Liver (tissue), 9 donors: ENCODE results near the gene DLGAP5. TPM values are rescaled to one million over a fixed set of nuclear protein-coding genes. Genes with fewer than 3 reads are reported as not detected.

Source experiments
- DNase-seq: peaks from one replicate; pipeline ENCODE4 v3.0.0-alpha.2; 2017; ENCODE audit warnings: low spot score
- H3K27ac ChIP-seq, 2 donors: one replicate each; pipeline ENCODE4 v1.7.0; 2013; ENCODE audit warnings: inconsistent platforms in 2 of 2, low read length in 2 of 2, control low read depth in 1 of 2, low read depth in 1 of 2, mild to moderate bottlenecking in 1 of 2
- H3K27me3 ChIP-seq, 4 donors: one replicate each; pipeline versions ENCODE4 v1.6.1 to v1.7.0; 2013; ENCODE audit warnings: low read length in 3 of 4, inconsistent platforms in 1 of 4, mild to moderate bottlenecking in 1 of 4, moderate library complexity in 1 of 4; ENCODE audit not compliant: control insufficient read depth in 4 of 4, insufficient read depth in 4 of 4
- H3K36me3 ChIP-seq, 4 donors: one replicate each; pipeline versions ENCODE4 v1.6.1 to v1.7.0; 2013; ENCODE audit warnings: low read length in 3 of 4, mild to moderate bottlenecking in 3 of 4, low read depth in 1 of 4, moderate library complexity in 1 of 4; ENCODE audit not compliant: control insufficient read depth in 4 of 4, insufficient read depth in 3 of 4
- H3K4me1 ChIP-seq, 4 donors: one replicate each; pipeline versions ENCODE4 v1.6.1 to v1.7.0; 2013; ENCODE audit warnings: low read length in 3 of 4, mild to moderate bottlenecking in 3 of 4, moderate library complexity in 1 of 4; ENCODE audit not compliant: control insufficient read depth in 4 of 4, insufficient read depth in 4 of 4
- H3K4me3 ChIP-seq, 3 donors: one replicate each; pipeline versions ENCODE4 v1.6.1 to v1.7.0; 2013; ENCODE audit warnings: low read length in 3 of 3, control low read depth in 1 of 3, low read depth in 1 of 3, mild to moderate bottlenecking in 1 of 3
- H3K9ac ChIP-seq, 2 donors: one replicate each; pipeline ENCODE4 v1.7.0; 2013; ENCODE audit warnings: low read length in 2 of 2, mild to moderate bottlenecking in 2 of 2, moderate library complexity in 2 of 2, control low read depth in 1 of 2, low read depth in 1 of 2
- H3K9me3 ChIP-seq, 4 donors: one replicate each; pipeline versions ENCODE4 v1.6.1 to v1.7.0; 2013; ENCODE audit warnings: low read length in 3 of 4; ENCODE audit not compliant: control insufficient read depth in 4 of 4
- ATF3 ChIP-seq: IDR thresholded peaks from 2 replicates; pipeline ENCODE4 v1.6.1; 2016; ENCODE audit warnings: antibody characterized with exemption
- CTCF ChIP-seq: fragments of 150-350 bp; IDR thresholded peaks from 2 replicates; pipeline ENCODE4 v1.5.1; 2017; ENCODE audit warnings: improper control_type of control experiment, low read depth, low read length; ENCODE audit not compliant: missing input control
- EGR1 ChIP-seq, 2 donors: IDR thresholded peaks; 2 replicates each; pipeline ENCODE4 v1.6.1; 2016 to 2018; ENCODE audit warnings: antibody characterized with exemption in 2 of 2, low read depth in 2 of 2
- FOXA1 ChIP-seq: IDR thresholded peaks from 2 replicates; pipeline ENCODE4 v1.6.1; 2016; ENCODE audit warnings: antibody characterized with exemption
- FOXA2 ChIP-seq: IDR thresholded peaks from 2 replicates; pipeline ENCODE4 v1.6.1; 2016; ENCODE audit warnings: antibody characterized with exemption
- GABPA ChIP-seq, 2 donors: IDR thresholded peaks in 1 of 2; conservative IDR thresholded peaks in 1 of 2; 2 replicates each; pipeline ENCODE4 v1.6.1; 2016; ENCODE audit warnings: antibody characterized with exemption in 2 of 2, mild to moderate bottlenecking in 1 of 2, moderate library complexity in 1 of 2
- HNF4A ChIP-seq, 2 donors: conservative IDR thresholded peaks; 2 replicates each; pipeline ENCODE4 v1.6.1; 2016; ENCODE audit warnings: antibody characterized with exemption in 2 of 2, mild to moderate bottlenecking in 2 of 2
- HNF4G ChIP-seq: IDR thresholded peaks from 2 replicates; pipeline ENCODE4 v1.6.1; 2016; ENCODE audit warnings: antibody characterized with exemption
- JUND ChIP-seq, 2 donors: IDR thresholded peaks; 2 replicates each; pipeline ENCODE4 v1.6.1; 2016; ENCODE audit warnings: antibody characterized with exemption in 2 of 2
- MAX ChIP-seq: IDR thresholded peaks from 2 replicates; pipeline ENCODE4 v1.6.1; 2016; ENCODE audit warnings: antibody characterized with exemption
- NR2F2 ChIP-seq: IDR thresholded peaks from 2 replicates; pipeline ENCODE4 v1.6.1; 2016; ENCODE audit warnings: antibody characterized with exemption
- RAD21 ChIP-seq, 2 donors: IDR thresholded peaks; 2 replicates each; pipeline ENCODE4 v1.6.1; 2016; ENCODE audit warnings: antibody characterized with exemption in 2 of 2, mild to moderate bottlenecking in 2 of 2
- REST ChIP-seq: IDR thresholded peaks from 2 replicates; pipeline ENCODE4 v1.6.1; 2016; ENCODE audit warnings: antibody characterized with exemption, mild to moderate bottlenecking
- RXRA ChIP-seq, 2 donors: IDR thresholded peaks; 2 replicates each; pipeline ENCODE4 v1.6.1; 2017 to 2018; ENCODE audit warnings: antibody characterized with exemption in 2 of 2, mild to moderate bottlenecking in 1 of 2
- SP1 ChIP-seq: IDR thresholded peaks from 2 replicates; pipeline ENCODE4 v1.6.1; 2018; ENCODE audit warnings: antibody characterized with exemption, mild to moderate bottlenecking
- TAF1 ChIP-seq: conservative IDR thresholded peaks from 2 replicates; pipeline ENCODE4 v1.6.1; 2016; ENCODE audit warnings: antibody characterized with exemption, mild to moderate bottlenecking
- YY1 ChIP-seq: IDR thresholded peaks from 2 replicates; pipeline ENCODE4 v1.6.1; 2016; ENCODE audit warnings: antibody characterized with exemption, mild to moderate bottlenecking
- ZBTB33 ChIP-seq: IDR thresholded peaks from 2 replicates; pipeline ENCODE4 v1.6.1; 2016; ENCODE audit warnings: antibody characterized with exemption
- WGBS: extraction: QIAGEN DNeasy Blood & Tissue Kit; methylation state at CpG from one replicate; pipeline ENCODE4 v1.1.7; 2013; 5-methylcytosine and 5-hydroxymethylcytosine counted together
- polyA plus RNA-seq, 2 donors: library from polyadenylated mRNA; stranded (reverse) in 1 of 2; unstranded in 1 of 2; fragments of 200-250 nt in 1 of 2; fragments of >200 nt in 1 of 2; fragmentation: Nextera tagmentation in 1 of 2; extraction: Ambion mirVana in 1 of 2; gene quantifications; one replicate each; pipeline versions ENCODE4 v1.2.1 to v1.2.3, GENCODE V29; 2013 to 2015
- total RNA-seq, 2 donors: library from RNA; depleted of rRNA; stranded (reverse); fragments of >200 nt; gene quantifications; one replicate each; pipeline ENCODE4 v1.2.3, GENCODE V29; 2014
- donor health status: healthy.
- donor health status: healthy.
- donor health status: healthy.
- donor health status: healthy.
- donor health status: healthy.

DLGAP5 gene
- total and polyA plus RNA-seq, 4 donors: under 0.01 to 42.5 (median 0.70) TPM

- H3K27me3 ChIP-seq: peaks cover 0 to 2% (median 0%) of the 10 kb centered on the region in 4 donors
- no peaks in the 10 kb centered on the region for H3K4me1 ChIP-seq
- H3K9me3 ChIP-seq: peaks cover 0 to 6% (median 0%) of the 10 kb centered on the region in 4 donors
- no peaks in the 10 kb centered on the region for H3K36me3 ChIP-seq
- 87% methylated on average over 2 of the region's 2 CpGs for WGBS
- H3K9ac ChIP-seq: no peak overlapping the region
- no peak overlapping the region for H3K27ac ChIP-seq
- no peak overlapping the region for H3K4me3 ChIP-seq
- TF ChIP-seq MAX (no peak), RXRA (IDR thresholded peaks at IDR 0.05) (no peak), JUND (IDR thresholded peaks at IDR 0.05) (no peak), GABPA (IDR thresholded peaks at IDR 0.05 in 1 of 2, conservative IDR thresholded peaks at IDR 0.05 in 1 of 2) (no peak), SP1 (no peak), EGR1 (IDR thresholded peaks at IDR 0.05; ENCODE audit: low read depth in 2 of 2) (no peak), HNF4G (no peak), HNF4A (conservative IDR thresholded peaks at IDR 0.05) (no peak), RAD21 (IDR thresholded peaks at IDR 0.05) (no peak)
- DNase-seq: no peak
These were observed 36.9 kb upstream of the DLGAP5 start for GRCh38 chr14:55228261-55228660.

GRCh38 chr14:55223364-55223763 lies 32.0 kb upstream of the DLGAP5 start:
- Histone ChIP-seq H3K4me1 (no peaks in the 10 kb centered on the region), H3K27me3 (no peaks in the 10 kb centered on the region), H3K27ac (no peak overlapping the region), H3K4me3 (no peak overlapping the region), H3K9me3 (peaks cover 0 to 6% (median 0%) of the 10 kb centered on the region in 4 donors), H3K36me3 (no peaks in the 10 kb centered on the region), H3K9ac (no peak overlapping the region)
- no peak for DNase-seq
- TF ChIP-seq HNF4G (no peak), FOXA2 (no peak), NR2F2 (no peak), RXRA (IDR thresholded peaks at IDR 0.05) (no peak), ATF3 (no peak), EGR1 (IDR thresholded peaks at IDR 0.05; ENCODE audit: low read depth in 2 of 2) (no peak), RAD21 (IDR thresholded peaks at IDR 0.05) (no peak), SP1 (no peak), HNF4A (conservative IDR thresholded peaks at IDR 0.05) (no peak), YY1 (no peak), FOXA1 (no peak), REST (no peak), MAX (no peak), GABPA (IDR thresholded peaks at IDR 0.05 in 1 of 2, conservative IDR thresholded peaks at IDR 0.05 in 1 of 2) (no peak), JUND (IDR thresholded peaks at IDR 0.05) (no peak), ZBTB33 (no peak), TAF1 (no peak), CTCF (no peak)
